GM18498 (cell line): ENCODE results near the gene PDAP1.
"Not testable (repeated sequence)": the region's sequence is repeated elsewhere in the genome, so short reads cannot be mapped to it uniquely, and the experiment has no call there.

Source experiments
- ATAC-seq: cut with Tn5 transposase; IDR thresholded peaks from one replicate; pipeline ENCODE4 v1.9.1; 2021; ENCODE audit warnings: mild to moderate bottlenecking, moderate library complexity; ENCODE audit not compliant: unreplicated experiment

PDAP1 gene, protein sequence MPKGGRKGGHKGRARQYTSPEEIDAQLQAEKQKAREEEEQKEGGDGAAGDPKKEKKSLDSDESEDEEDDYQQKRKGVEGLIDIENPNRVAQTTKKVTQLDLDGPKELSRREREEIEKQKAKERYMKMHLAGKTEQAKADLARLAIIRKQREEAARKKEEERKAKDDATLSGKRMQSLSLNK

DNA sequence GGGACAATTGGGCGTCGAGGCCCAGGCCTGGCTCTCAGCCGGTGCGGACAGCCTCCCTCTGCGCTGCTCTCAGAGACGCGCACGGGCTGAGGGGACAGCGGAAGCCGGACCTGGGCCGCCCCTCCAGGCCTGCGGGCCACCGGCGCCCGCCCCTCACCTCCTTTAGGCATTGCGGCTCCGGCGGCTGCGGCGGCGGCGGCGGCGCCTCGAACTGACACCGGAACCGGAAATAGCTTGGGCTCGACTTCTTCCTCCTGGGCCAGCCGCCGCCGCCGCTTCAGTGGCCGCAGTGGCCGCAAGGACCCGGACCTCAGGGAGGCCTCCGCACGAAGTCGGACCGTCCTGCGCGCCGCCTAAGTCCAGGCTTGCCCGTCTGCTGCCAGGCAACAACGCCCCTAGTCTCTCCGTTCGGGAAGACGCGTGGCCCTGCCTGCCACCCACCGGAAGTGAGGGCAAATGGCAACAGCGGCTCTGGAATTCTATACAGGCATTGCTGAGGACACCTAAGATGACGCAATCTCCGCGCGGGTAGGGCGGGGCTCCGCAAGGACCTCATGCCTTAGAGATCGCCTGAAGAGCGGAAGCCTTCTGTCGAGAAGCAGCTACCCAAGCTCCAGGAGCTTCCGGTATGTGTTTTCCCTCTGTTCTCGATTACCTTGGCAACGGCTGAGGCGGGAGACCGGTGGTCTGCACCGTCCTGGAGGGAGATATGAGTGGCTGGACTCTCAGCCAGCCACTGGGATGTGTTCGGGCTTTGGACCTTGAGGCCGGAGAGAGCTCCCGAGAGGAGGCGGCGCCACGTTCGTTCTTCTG is at the start of gene PDAP1, which contains the start of gene BUD31:
TSS of gene PDAP1 (minus strand) at position 219 of the 813 bp plus-strand sequence. CDS start at position 170, 49 bp downstream.
TSS of gene BUD31 (plus strand) at position 591 of the 813 bp plus-strand sequence. CDS start 2,124 bp downstream, outside the sequence.
- peak; percentile 80 for ATAC-seq

- no peak for ATAC-seq
Measured at GRCh38 chr7:99457650-99458493, 49.5 kb upstream of the PDAP1 start.

- ATAC-seq = no peak
Measured at GRCh38 chr7:99457050-99457649, 48.8 kb upstream of the PDAP1 start.

- ATAC-seq = no peak
Measured at GRCh38 chr7:99456288-99456687, 47.9 kb upstream of the PDAP1 start.

GRCh38 chr7:99455874-99456273 is 47.5 kb upstream of the PDAP1 start:
- no peak for ATAC-seq

- ATAC-seq = no peak
Measured at GRCh38 chr7:99453105-99453504, 44.7 kb upstream of the PDAP1 start.

DNA sequence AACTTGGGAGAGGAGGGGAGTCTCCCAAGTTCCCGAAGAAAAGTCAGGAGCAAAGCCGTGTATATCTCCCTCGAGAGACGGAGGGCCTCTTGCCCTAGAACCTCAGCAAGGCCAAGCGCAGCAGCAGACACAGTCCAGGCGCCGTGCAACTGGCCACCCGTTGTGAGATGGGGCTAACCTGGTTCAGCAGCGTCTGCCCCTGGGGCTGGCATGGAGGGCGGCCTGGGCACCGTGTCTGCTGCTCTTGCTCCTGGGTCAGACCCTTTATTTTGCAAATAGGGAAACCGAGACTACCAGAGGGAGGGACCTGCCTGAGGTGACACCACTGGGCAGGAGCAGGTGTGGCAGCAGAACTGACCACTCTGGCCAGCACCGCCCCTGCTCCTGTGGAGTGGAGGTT is 44.1 kb upstream of the PDAP1 start:
- ATAC-seq = no peak

- ATAC-seq = no peak
Measured at GRCh38 chr7:99451936-99452335, 43.5 kb upstream of the PDAP1 start.

DNA sequence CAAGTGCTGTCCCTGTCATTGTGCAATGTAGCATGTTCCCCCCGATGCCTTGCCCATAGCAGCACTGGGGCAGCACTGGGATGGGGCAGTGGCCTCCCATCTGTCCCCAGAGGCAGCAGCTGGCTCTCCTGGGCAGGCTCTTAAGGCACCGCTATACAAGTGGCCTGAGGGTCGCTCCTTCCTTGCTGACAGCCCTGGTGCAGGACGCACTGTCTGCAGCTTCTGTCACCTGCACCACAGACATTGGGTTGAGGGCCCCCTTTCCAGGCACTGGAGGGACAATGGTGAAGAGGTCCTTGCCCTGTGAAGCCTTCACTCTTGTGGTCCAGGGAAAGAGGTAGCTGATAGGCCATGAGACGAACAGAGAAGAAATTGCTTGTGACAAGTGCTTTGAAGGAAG is 40.9 kb upstream of the PDAP1 start:
- ATAC-seq = no peak

DNA sequence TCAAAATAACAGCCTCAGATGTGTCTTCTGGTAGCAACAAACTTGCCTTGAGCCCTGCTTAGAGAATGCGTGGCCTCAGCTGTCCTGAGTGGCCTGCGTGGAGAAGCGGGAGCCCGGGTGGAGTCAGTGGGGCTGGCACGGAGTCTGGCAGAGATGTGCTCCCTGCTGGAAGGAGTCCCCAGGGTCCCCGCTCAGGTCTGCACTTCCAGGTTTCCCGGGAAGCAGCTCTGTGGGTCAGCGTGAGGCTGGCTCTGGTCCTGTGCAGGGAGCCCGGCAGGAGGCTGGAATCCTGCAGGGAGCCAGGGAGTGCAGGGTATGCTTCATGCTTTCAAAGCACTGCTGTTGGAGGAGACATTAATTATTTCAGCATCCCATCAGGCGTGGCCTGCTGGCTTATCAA is 40.5 kb upstream of the PDAP1 start:
- no peak for ATAC-seq

GRCh38 chr7:99447943-99448342 is 39.5 kb upstream of the PDAP1 start:
- no peak for ATAC-seq

DNA sequence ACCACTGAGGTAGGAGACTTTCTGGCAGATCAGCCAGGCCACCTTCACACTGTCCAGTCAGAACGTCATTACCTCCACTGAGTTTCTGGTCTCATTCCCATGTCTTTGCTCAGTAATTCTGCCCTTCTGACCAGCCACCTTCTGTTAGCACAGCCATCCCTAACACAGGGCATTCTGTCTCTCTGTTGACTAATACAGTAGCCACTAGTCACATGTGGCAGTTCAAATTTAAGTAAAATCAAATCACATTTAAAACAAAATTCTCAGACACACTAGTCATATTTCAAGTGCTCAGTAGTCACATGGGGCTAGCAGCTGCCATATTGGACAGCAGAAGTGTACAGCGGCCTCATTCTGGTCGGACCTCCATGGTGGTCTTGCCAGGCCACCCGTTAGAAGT is 37.7 kb upstream of the PDAP1 start:
- ATAC-seq = no peak

DNA sequence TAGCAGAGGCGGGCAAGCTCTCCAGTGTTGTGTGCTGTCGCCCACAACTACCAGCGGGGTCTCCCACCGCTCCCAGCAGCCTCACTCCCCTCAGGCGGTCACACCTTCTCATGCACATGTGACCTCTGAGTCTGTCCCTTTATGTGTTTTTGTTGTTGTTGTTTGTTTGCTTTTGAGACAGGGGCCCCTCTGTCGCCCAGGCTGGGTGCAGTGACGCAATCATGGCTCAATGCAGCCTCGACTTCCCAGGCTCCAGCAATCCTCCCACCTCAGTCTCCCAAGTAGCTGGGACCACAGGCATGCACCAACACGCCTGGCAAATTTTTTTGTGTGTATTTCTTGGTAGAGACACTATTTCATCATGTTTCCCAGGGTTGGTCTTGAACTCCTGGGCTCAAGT is 31.8 kb upstream of the PDAP1 start:
- no peak for ATAC-seq

DNA sequence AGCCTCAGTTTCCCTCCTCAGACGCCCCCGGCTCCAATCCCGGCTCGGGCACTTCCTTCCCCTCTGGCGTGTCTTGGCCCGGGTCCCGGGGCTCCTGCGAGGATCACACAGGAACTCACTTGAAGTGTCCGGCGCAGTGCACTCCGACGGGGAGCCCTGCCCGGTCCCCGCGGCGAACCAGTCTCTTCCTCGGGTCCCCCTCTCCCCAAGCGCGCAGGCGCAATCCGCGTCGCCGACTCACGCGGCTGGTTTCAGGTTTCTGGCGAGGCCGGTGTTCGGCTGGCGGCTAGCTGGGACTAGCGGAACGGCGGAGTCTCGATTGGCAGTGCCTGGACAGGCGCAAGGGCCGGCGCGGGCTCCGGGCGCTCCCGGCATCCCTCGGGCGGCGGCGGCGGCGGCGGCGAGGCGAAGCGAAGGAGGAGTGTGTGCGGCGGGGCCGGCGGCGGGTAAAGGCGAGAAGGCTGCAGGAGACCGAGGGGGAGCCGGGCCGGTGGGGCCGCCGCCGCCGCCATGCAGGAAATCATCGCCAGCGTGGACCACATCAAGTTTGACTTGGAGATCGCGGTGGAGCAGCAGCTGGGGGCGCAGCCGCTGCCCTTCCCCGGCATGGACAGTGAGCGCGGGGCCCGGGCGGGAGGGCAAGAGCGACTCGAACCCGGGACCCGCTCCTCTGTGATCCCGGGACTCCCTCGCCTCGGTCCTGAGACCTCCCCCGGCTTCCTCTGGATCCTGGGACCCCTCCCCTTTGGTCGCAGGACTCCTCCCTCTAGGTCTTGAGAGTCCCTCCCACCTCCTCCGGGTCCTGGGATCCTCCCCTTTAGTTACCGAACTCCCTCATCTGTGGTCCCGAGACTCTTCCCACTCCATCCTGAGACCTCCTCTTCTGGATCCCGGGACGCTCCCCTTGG is 30.4 kb upstream of the PDAP1 start, which contains the start of the genes CPSF4 and PTCD1:
TSS of gene CPSF4 (plus strand) at position 371 of the 908 bp plus-strand sequence. CDS start at position 511, 140 bp downstream.
TSS of gene PTCD1 (minus strand) at position 226 of the 908 bp plus-strand sequence. CDS start 3,556 bp downstream, outside the sequence.
- peak; percentile 93 for ATAC-seq

GRCh38 chr7:99437946-99438572 is 29.7 kb upstream of the PDAP1 start:
- ATAC-seq = no peak

GRCh38 chr7:99433158-99433557 is 24.8 kb upstream of the PDAP1 start:
- no peak for ATAC-seq

- not testable (repeated sequence) for ATAC-seq
Measured at GRCh38 chr7:99431756-99432540, 23.6 kb upstream of the PDAP1 start.

- ATAC-seq = no peak
Measured at GRCh38 chr7:99429756-99430155, 21.4 kb upstream of the PDAP1 start.
